ENCODE data around the gene ZFP64. TPM values are rescaled to one million over a fixed set of nuclear protein-coding genes. Genes with fewer than 3 reads are reported as not detected.
A peak's percentile ranks its signal among the peaks of the same experiment; 100 is the strongest.

Gene ZFP64
- total RNA-seq, 1 experiment from 2014 or later: 27.0 TPM

DNA sequence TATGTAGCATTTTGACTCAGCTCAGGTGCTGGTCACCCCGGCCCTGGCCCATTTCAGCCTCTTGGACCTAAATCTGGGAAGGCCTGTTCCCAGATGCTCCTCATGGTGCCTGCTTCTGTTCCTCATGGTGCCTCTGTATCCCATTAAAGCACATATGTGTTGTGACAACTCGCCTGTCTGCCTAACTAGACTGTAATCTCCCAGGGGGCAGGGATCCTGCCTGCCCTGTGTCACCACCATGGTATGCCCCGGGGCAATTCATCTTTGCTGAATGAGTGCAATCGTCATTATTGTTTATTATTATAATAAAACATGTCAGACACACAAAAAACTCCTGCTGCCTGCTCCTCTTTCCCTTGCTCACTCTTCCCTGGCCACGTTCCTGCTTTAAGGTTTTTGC, 62.0 kb downstream of the ZFP64 start:
- no peak overlapping the region for H3K4me3 ChIP-seq (ENCODE audit: insufficient read depth, low read depth, low read length)
- no peaks in the 10 kb centered on the region for H3K36me3 ChIP-seq (replicated peaks; ENCODE audit: control insufficient read depth, insufficient read depth, low read length)
- H3K27me3 ChIP-seq (ENCODE audit: control insufficient read depth, insufficient read depth, low read length): no peaks in the 10 kb centered on the region
- no peak for DNase-seq

- Histone ChIP-seq H3K36me3 (replicated peaks; ENCODE audit: control insufficient read depth, insufficient read depth, low read length) (no peaks in the 10 kb centered on the region), H3K4me3 (ENCODE audit: insufficient read depth, low read depth, low read length) (no peak overlapping the region), H3K27me3 (ENCODE audit: control insufficient read depth, insufficient read depth, low read length) (no peaks in the 10 kb centered on the region)
- DNase-seq: no peak
Measured at GRCh38 chr20:52127309-52127708, 64.3 kb downstream of the ZFP64 start.

GRCh38 chr20:52124821-52125220, 66.8 kb downstream of the ZFP64 start:
- Histone ChIP-seq H3K36me3 (replicated peaks; ENCODE audit: control insufficient read depth, insufficient read depth, low read length) (no peaks in the 10 kb centered on the region), H3K4me3 (ENCODE audit: insufficient read depth, low read depth, low read length) (no peak overlapping the region), H3K27me3 (ENCODE audit: control insufficient read depth, insufficient read depth, low read length) (no peaks in the 10 kb centered on the region)
- DNase-seq: no peak

- H3K27me3 ChIP-seq (ENCODE audit: control insufficient read depth, insufficient read depth, low read length): no peaks in the 10 kb centered on the region
- no peak for DNase-seq
- H3K4me3 ChIP-seq (ENCODE audit: insufficient read depth, low read depth, low read length): no peak overlapping the region
- H3K36me3 ChIP-seq (replicated peaks; ENCODE audit: control insufficient read depth, insufficient read depth, low read length): no peaks in the 10 kb centered on the region
Measured at GRCh38 chr20:52118696-52119095, 72.9 kb downstream of the ZFP64 start.

- Histone ChIP-seq H3K27me3 (ENCODE audit: control insufficient read depth, insufficient read depth, low read length) (no peaks in the 10 kb centered on the region), H3K36me3 (replicated peaks; ENCODE audit: control insufficient read depth, insufficient read depth, low read length) (no peaks in the 10 kb centered on the region), H3K4me3 (ENCODE audit: insufficient read depth, low read depth, low read length) (no peak overlapping the region)
- no peak for DNase-seq
Measured at GRCh38 chr20:52118016-52118623, 73.5 kb downstream of the ZFP64 start.

- peaks cover 8% of the 10 kb centered on the region for H3K27me3 ChIP-seq (ENCODE audit: control insufficient read depth, insufficient read depth, low read length)
Measured at GRCh38 chr20:52110456-52110855, 81.1 kb downstream of the ZFP64 start.

GRCh38 chr20:52105442-52106422, 85.8 kb downstream of the ZFP64 start:
- peak; percentile 96 for DNase-seq
- Histone ChIP-seq H3K36me3 (replicated peaks; ENCODE audit: control insufficient read depth, insufficient read depth, low read length) (no peaks in the 10 kb centered on the region), H3K27me3 (ENCODE audit: control insufficient read depth, insufficient read depth, low read length) (peaks cover 36% of the 10 kb centered on the region), H3K4me3 (ENCODE audit: insufficient read depth, low read depth, low read length) (peak overlapping the region; percentile 74)

More at GRCh38 chr20:52110456-52110855, 81.1 kb downstream of the ZFP64 start:
- H3K4me3 ChIP-seq (ENCODE audit: insufficient read depth, low read depth, low read length): no peak overlapping the region
- DNase-seq: no peak
- no peaks in the 10 kb centered on the region for H3K36me3 ChIP-seq (replicated peaks; ENCODE audit: control insufficient read depth, insufficient read depth, low read length)

DNA sequence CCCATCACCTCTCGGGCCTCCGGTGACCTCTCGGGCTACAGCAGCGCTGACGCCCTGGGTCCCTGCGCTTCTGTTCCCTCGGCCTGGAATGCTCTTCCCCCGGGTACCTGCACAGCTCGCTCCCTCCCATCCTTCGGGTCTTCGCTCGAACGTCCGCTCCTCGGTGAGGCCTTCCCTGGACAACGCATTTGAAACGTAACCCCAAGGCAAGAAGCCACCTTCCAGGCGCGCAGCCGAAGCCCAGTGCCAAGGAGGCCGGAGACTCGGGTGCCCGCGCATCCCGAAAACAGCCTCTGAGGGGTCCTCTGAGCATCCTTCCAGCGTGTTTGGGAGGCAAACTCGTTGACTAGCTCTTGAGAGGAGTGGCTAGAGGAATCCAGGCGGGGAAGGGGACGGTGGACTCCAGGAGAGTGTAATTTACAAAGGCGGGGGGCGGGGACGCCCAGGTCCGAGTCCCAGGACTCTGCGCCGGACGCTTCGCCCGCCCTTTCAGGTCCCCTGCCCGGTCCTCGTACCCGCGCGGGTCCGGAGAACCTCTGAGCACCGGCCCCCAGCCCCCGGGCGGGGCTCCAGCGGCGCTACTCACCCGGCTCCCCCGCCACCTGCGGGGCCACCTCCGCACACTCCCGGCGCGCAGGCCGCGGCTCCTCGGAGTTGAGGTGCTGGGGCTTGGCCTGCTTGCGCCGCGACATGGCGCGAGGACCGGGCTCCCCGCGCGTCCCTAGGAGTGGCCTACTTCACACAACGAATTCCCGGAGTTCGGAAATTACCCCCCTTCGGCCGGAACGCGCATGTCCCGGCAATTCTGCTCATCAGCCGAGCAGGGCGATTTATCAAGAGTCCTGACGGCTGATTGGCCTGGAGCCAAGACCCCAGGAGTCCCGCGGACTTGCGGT, 86.8 kb downstream of the ZFP64 start:
- H3K27me3 ChIP-seq (ENCODE audit: control insufficient read depth, insufficient read depth, low read length): peaks cover 41% of the 10 kb centered on the region
- peak; percentile 89 for DNase-seq
- H3K36me3 ChIP-seq (replicated peaks; ENCODE audit: control insufficient read depth, insufficient read depth, low read length): no peaks in the 10 kb centered on the region
- H3K4me3 ChIP-seq (ENCODE audit: insufficient read depth, low read depth, low read length): peak overlapping the region; percentile 74

DNA sequence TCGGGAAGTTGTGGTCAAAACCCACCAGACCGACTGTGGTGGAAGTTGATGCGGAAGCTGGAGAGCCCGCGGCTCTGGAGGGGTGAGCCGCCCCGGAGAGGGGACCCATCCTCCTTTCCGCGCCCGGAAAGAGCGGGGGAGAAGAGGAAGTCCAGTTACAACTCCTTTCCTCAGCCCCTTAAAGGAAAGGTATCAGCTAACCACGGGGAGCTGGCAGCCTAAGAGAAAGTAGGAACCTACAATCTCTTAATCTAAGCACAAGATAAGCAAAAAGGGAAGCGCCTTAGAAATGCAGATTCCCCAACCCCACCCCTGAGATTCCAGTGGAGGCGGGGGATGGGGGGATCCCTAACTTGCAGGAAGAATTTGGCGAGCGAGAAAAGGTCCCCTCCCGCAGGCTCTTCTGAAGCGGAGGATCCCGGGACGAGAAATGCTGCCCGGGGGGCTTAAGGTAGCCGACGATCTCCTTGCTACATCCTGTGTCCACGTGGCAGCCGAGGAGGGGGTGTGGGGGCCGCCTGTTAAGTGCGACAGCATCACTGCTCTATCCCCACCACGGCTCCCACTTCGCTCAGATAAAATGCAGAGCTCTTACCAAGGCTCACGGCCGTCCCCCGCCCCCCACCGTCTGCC, 87.5 kb downstream of the ZFP64 start:
- Histone ChIP-seq H3K36me3 (replicated peaks; ENCODE audit: control insufficient read depth, insufficient read depth, low read length) (no peaks in the 10 kb centered on the region), H3K4me3 (ENCODE audit: insufficient read depth, low read depth, low read length) (peak overlapping the region; percentile 74), H3K27me3 (ENCODE audit: control insufficient read depth, insufficient read depth, low read length) (peaks cover 45% of the 10 kb centered on the region)
- DNase-seq: peak; percentile 82

GRCh38 chr20:52103335-52103912, 88.2 kb downstream of the ZFP64 start:
- H3K4me3 ChIP-seq (ENCODE audit: insufficient read depth, low read depth, low read length): peak overlapping the region; percentile 74
- peaks cover 45% of the 10 kb centered on the region for H3K27me3 ChIP-seq (ENCODE audit: control insufficient read depth, insufficient read depth, low read length)
- no peaks in the 10 kb centered on the region for H3K36me3 ChIP-seq (replicated peaks; ENCODE audit: control insufficient read depth, insufficient read depth, low read length)
- DNase-seq: peak; percentile 85

DNA sequence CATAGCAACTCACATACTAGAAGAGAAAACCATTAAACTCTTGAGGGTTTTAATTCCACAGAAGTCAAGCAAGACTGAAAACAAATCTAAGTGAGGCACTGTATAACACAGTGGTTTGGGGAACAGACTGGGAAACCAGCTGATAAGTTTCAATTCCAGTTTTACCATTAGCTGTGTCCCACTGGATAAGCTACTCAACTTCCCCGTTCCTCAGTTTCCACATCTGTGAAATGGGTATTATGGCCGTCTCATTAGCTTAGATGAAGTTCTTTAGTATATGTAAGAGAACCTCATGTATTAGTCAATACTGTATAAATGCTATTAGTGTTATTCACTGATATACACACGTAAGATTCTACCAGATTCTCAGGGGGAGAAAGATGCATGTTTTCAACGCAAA, 89.0 kb downstream of the ZFP64 start:
- no peak overlapping the region for H3K4me3 ChIP-seq (ENCODE audit: insufficient read depth, low read depth, low read length)
- H3K36me3 ChIP-seq (replicated peaks; ENCODE audit: control insufficient read depth, insufficient read depth, low read length): no peaks in the 10 kb centered on the region
- DNase-seq: no peak
- H3K27me3 ChIP-seq (ENCODE audit: control insufficient read depth, insufficient read depth, low read length): peaks cover 42% of the 10 kb centered on the region

- H3K27me3 ChIP-seq (ENCODE audit: control insufficient read depth, insufficient read depth, low read length): peaks cover 38% of the 10 kb centered on the region
- DNase-seq: no peak
- no peak overlapping the region for H3K4me3 ChIP-seq (ENCODE audit: insufficient read depth, low read depth, low read length)
- H3K36me3 ChIP-seq (replicated peaks; ENCODE audit: control insufficient read depth, insufficient read depth, low read length): no peaks in the 10 kb centered on the region
Measured at GRCh38 chr20:52102126-52102525, 89.5 kb downstream of the ZFP64 start.
